ENCODE data around the gene PRAMEF33.
A peak's percentile ranks its signal among the peaks of the same experiment; 100 is the strongest.
"Not testable (repeated sequence)": the region's sequence is repeated elsewhere in the genome, so short reads cannot be mapped to it uniquely, and the experiment has no call there.

PRAMEF33 gene

GRCh38 chr1:13303239-13303638 lies at the start of gene PRAMEF33:
TSS of gene PRAMEF33 (plus strand) at chr1:13303539. CDS start at chr1:13305955, 2,416 bp downstream.
- DNase-seq = not testable (repeated sequence)

GRCh38 chr1:13253898-13254297 lies 49.4 kb upstream of the PRAMEF33 start, which contains the start of gene PRAMEF5:
TSS of gene PRAMEF5 (plus strand) at chr1:13254198. CDS start at chr1:13259269, 5,071 bp downstream.
- DNase-seq = not testable (repeated sequence)

GRCh38 chr1:13265124-13265523 lies 38.2 kb upstream of the PRAMEF33 start:
- DNase-seq = not testable (repeated sequence)

GRCh38 chr1:13277016-13277415 lies 26.3 kb upstream of the PRAMEF33 start:
- not testable (repeated sequence) for DNase-seq

GRCh38 chr1:13279617-13280016 lies 23.7 kb upstream of the PRAMEF33 start:
- not testable (repeated sequence) for DNase-seq

- not testable (repeated sequence) for DNase-seq
Observed at GRCh38 chr1:13285037-13285436, 18.3 kb upstream of the PRAMEF33 start, which contains the start of gene PRAMEF8. TSS of gene PRAMEF8 (minus strand) at chr1:13285137. CDS start at chr1:13284091, 1,046 bp downstream.

- DNase-seq = not testable (repeated sequence)
Observed at GRCh38 chr1:13289030-13289429, 14.3 kb upstream of the PRAMEF33 start.

- not testable (repeated sequence) for DNase-seq
Observed at GRCh38 chr1:13297216-13297931, 6.0 kb upstream of the PRAMEF33 start.

- DNase-seq = not testable (repeated sequence)
Observed at GRCh38 chr1:13298699-13299098, 4.6 kb upstream of the PRAMEF33 start.

- not testable (repeated sequence) for DNase-seq
Observed at GRCh38 chr1:13302197-13302596, 1.1 kb upstream of the PRAMEF33 start.

GRCh38 chr1:13315281-13315680 lies 11.9 kb downstream of the PRAMEF33 start, which contains the start of gene PRAMEF15:
TSS of gene PRAMEF15 (plus strand) at chr1:13315581. CDS start at chr1:13318408, 2,827 bp downstream.
- not testable (repeated sequence) for DNase-seq

GRCh38 chr1:13342496-13342895 lies 39.2 kb downstream of the PRAMEF33 start:
- not testable (repeated sequence) for DNase-seq

- DNase-seq = not testable (repeated sequence)
Observed at GRCh38 chr1:13347034-13347433, 43.7 kb downstream of the PRAMEF33 start, which contains the start of gene PRAMEF14. TSS of gene PRAMEF14 (minus strand) at chr1:13347134. CDS start at chr1:13345314, 1,820 bp downstream.

GRCh38 chr1:13353476-13353875 lies 50.1 kb downstream of the PRAMEF33 start:
- DNase-seq = not testable (repeated sequence)

- not testable (repeated sequence) for DNase-seq
Observed at GRCh38 chr1:13354475-13354874, 51.1 kb downstream of the PRAMEF33 start.

- peak; percentile 2 for DNase-seq
Observed at GRCh38 chr1:13356774-13357173, 53.4 kb downstream of the PRAMEF33 start.
